Measurements from ENCODE around the gene SFMBT2.

Gene SFMBT2

DNA sequence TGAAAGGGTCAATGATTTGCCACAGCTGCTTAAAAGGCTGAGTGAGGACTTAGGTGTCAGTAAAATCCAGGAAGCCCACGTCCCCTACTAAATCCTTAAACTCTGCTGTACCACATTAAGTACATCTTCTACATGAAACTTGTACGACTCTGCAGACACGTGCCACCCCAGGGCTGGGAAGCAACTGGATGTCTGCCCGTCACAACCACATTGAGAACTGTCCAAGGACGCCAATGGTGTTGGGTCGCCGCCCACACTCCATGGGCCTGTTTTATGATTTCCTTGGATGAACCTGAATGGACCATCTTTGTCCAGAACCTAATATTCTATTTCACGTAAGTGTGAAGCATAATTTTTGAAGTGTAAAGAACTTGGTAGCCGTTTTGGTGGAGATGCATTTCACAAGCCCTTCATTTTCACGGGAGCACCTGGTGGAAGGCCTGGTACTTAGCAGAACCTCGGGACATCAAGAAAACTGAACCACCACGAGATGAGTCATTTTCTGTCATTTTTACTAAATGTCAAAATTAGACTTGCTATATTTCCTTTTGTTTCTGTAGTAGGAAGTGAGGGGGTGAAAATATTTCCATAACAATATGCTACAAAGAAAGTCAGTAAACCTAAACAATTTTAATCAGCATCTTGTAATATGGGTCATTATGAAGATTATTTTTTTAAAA lies 134.9 kb downstream of the SFMBT2 start:
- no peak overlapping the region for H3K4me3 ChIP-seq (replicated peaks; ENCODE audit: low read depth, low read length)
- no peak for TF ChIP-seq CTCF (IDR thresholded peaks at IDR 0.05; ENCODE audit: low read length, missing control alignments)
- DNase-seq (ENCODE audit: low read depth): no peak

- no peak for DNase-seq (ENCODE audit: low read depth)
- TF ChIP-seq CTCF (IDR thresholded peaks at IDR 0.05; ENCODE audit: low read length, missing control alignments): no peak
Measured at GRCh38 chr10:7274293-7274692, 136.5 kb downstream of the SFMBT2 start.

GRCh38 chr10:7272008-7272407 lies 138.8 kb downstream of the SFMBT2 start:
- no peak overlapping the region for H3K4me3 ChIP-seq (replicated peaks; ENCODE audit: low read depth, low read length)
- TF ChIP-seq CTCF (IDR thresholded peaks at IDR 0.05; ENCODE audit: low read length, missing control alignments): no peak
- no peak for DNase-seq (ENCODE audit: low read depth)

More at GRCh38 chr10:7274293-7274692, 136.5 kb downstream of the SFMBT2 start:
- H3K4me3 ChIP-seq (replicated peaks; ENCODE audit: low read depth, low read length): no peak overlapping the region

- H3K4me3 ChIP-seq (replicated peaks; ENCODE audit: low read depth, low read length): no peak overlapping the region
- no peak for DNase-seq (ENCODE audit: low read depth)
- TF ChIP-seq CTCF (IDR thresholded peaks at IDR 0.05; ENCODE audit: low read length, missing control alignments): no peak
Measured at GRCh38 chr10:7269988-7270387, 140.8 kb downstream of the SFMBT2 start.

DNA sequence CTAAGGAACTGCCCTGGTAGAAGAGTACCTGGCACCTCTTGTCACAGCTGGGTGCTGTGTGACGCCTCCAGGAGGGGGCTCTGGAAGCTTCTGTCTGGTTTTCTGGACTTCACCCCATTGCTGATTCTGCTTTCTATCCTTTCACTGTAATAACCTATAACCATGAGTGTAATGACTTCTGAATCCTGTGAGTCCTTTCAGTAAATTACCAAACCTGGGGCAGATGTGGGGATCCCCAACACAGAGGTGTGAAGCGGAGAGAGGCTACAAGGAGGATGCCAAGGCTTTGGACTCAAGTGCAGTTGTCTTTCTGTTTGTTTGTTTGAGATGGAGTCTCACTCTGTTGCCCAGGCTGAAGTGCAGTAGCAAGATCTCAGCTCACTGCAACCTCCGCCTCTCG lies 143.7 kb downstream of the SFMBT2 start:
- no peak for DNase-seq (ENCODE audit: low read depth)
- no peak overlapping the region for H3K4me3 ChIP-seq (replicated peaks; ENCODE audit: low read depth, low read length)
- TF ChIP-seq CTCF (IDR thresholded peaks at IDR 0.05; ENCODE audit: low read length, missing control alignments): no peak

GRCh38 chr10:7265396-7266123 lies 145.3 kb downstream of the SFMBT2 start:
- no peak for TF ChIP-seq CTCF (IDR thresholded peaks at IDR 0.05; ENCODE audit: low read length, missing control alignments)
- no peak overlapping the region for H3K4me3 ChIP-seq (replicated peaks; ENCODE audit: low read depth, low read length)
- no peak for DNase-seq (ENCODE audit: low read depth)

All from fibroblast of pulmonary artery (primary cell).